ENCODE measurements around the gene DNAJB5.
"Not testable (repeated sequence)": the region's sequence is repeated elsewhere in the genome, so short reads cannot be mapped to it uniquely, and the experiment has no call there.

The DNAJB5 gene

DNA sequence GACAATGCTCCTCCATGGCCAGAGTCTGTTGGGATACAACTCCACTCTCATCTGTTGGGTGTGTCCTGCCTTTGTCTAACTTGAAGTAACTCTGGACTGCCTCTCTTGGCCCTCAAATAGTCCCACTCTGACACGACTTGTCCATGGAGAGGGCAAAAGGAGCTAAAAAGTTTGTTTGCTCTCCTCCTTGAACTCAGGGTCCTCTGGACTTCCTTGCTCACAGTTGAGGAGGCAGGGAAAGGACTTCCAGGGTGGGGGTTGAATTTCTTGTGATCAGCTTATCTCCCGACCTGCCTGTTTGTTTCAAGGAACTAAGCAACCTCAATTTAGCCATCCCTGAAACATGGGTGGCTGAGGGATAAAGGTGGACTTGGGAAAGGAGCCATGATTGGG lies 11.7 kb downstream of the DNAJB5 start:
- no peak for DNase-seq

DNA sequence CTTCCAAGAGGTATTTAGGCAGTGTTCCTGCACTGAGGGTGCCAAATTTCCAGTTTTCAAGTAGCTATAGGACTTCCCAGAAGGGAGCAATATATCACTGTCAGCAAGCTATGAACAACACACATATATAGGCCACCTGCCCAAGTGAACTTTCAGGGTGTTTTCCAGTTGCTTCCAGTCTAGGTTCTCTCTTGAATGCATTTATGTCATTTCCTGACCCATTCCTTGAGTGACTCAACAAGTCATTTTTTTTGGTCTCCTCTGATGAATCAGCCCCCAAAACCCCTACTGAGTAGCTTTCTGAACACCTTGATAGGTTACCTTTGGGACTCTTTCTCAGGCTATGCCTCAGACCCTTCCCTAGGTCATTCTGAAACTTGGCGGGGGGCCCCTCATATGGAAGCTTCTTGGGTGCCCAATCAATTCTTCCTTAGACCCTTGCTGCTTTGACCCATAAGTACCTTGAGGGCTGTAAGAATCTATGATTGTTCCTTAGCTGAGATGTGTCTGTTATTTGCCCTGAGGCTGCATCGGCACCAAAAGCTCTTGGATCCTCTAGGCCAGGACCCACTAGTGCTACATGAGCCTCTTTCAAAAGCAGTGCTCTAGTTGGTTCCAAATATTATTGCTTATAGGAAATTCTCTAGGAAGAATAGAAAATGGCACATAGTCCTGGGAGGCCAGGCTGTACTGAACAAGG lies 12.4 kb downstream of the DNAJB5 start:
- no peak for DNase-seq

DNA sequence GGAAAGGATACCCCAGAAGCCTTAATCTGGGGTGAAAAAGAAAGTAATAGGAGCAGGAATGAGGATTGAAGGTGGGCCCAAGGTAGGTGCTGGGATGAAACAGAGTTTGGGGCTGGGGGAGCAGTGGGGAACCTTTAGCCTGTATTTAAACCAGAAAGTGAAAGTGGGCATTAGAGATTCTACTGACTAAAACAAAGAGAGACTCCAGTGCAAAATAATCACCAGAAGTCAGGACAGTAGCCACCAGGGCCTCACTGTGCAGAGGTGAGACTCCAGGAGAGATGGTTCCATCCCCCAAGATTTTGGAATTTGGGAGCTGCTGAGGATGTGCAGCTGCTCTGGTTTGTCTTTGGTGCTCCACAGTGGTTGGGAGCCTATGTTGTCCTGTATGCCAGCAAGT lies 13.1 kb downstream of the DNAJB5 start:
- no peak for DNase-seq

DNA sequence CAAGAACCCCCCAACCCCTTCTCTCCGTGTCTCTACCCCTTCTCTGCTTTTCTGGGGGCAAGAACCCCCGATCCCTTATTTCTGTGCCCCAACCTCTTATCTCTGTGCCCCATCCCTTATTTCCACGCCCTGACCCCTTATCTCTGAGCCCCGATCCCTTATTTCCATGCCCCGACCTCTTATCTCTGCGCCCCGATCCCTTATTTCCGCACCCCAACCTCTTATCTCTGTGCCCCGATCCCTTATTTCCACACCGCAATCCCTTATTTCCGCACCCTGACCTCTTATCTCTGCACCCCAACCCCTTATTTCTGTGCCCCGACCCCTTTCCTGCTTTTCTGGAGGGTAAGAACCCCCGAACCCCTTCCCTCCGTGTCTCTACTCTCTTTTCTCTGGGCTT lies 14.8 kb downstream of the DNAJB5 start:
- DNase-seq: not testable (repeated sequence)

DNA sequence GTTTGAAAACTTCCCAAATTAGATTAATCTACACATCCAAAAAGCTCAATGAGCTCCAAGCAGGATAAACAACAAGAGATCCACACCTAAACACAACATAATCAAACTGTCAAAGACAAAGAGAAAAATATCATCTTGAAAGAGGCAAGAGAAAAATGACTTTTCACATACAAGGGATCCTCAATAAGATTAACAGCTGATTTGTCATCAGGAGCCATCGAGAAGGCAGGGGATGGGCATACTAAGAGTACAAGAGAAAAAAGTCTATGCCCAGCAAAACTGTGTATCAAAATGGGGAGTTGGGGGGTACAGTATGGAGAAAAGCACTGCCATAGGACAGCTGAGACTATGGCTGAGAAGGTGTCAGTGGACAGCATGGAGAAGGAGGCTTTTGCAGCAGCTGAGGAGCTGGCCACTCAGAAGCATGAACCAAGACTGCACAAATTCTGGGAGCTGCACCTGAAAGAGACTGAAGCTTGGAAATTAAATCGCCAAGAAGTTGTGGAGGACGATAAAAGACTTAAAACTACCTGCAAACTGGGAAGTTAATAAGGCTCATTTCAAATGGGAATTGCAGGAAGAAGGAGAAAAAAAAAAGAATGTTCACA lies 20.9 kb downstream of the DNAJB5 start:
- DNase-seq: no peak

DNA sequence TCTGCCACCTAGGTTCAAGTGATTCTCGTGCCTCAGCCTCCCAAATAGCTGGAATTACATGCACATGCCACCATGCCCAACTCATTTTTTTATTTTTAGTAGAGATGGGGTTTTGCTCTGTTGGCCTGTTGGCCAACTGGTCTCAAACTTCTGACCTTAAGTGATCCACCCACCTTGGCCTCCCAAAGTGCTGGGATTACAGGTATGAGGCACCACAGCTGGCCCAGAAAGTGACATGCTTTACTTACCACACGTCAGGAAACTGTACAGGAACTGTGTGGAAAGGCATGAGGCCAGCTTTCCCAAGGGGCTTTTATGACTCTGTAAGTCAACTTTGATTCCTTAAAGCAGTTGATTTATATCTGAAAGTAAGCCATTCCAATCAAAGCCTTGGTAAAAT lies 25.0 kb downstream of the DNAJB5 start:
- no peak for DNase-seq

DNA sequence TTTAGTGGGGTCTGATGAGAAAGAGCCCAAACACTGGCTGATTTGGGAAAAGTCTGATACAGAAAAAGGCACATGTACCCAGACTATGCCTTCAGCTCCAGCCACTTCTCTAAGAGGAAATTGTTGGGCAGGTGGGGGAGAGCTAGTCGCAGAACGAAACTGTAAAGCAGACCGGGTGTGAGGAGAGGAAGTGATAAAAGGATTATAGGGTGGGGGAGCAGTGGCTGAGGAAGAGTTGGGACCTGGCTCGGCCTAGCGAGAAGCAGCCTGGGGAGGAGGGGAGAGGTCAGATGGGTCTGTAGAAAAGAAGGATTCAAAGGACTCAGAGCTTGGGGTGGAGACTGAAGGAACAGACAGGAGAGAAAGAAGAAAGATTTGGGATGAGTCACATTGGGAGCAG lies 33.9 kb downstream of the DNAJB5 start:
- DNase-seq: not testable (repeated sequence)

DNA sequence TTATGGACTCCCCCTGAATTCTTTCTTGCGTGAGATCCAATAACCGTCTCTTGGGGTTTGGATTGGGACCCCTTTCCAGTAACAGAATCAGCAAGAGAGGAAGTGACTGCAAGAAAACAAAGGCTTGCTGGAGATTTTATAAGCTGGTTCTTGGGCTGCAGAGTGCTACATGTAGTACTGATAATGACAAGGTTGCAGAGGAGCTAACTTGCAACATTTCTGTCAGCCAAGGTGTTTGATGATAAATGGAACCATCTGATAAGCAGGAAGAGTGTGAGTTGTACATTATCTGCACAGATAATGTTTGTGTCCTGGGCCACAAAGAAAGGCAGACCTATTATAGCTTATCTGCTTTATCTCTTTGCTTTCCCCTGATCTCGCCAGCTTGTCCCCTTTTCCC lies 37.1 kb downstream of the DNAJB5 start:
- no peak for DNase-seq

DNA sequence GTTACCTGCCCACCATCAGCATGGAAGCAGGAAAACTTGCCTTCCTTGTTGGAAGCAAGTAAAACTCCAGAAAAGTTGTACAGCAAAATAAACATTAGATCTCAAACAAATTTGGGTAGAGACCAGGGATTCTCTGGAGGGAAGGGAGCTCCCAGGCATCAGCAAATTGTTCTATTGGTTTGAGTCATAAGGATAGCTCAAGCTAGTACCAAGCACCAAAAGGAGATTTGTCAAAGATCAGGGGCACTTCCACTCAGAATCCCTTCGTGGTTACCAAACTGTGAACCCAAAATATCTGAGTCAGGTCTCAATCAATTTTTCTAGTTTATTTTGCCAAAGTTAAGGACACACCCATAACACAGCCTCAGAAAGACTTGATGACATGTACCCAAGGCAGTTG lies 37.8 kb downstream of the DNAJB5 start:
- no peak for DNase-seq

DNA sequence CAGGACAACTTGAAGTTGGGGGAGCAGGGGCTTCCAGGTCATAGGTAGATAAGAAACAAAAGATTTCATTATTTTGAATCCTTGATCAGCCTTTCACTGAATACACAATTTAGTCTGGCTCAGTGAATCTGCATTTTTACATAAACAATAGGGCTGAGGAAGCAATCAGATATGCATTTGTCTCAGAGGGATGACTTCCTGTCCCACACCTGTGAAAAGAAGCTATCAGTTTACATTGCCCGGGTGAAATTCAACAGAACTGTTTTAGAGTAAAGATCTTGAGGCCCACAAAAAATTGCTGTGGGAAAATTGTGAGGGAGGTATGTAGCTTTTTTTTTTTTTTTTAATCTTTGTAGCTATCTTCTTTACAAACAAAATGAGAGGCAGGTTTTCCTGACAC lies 38.3 kb downstream of the DNAJB5 start:
- peak; percentile 7 for DNase-seq

DNA sequence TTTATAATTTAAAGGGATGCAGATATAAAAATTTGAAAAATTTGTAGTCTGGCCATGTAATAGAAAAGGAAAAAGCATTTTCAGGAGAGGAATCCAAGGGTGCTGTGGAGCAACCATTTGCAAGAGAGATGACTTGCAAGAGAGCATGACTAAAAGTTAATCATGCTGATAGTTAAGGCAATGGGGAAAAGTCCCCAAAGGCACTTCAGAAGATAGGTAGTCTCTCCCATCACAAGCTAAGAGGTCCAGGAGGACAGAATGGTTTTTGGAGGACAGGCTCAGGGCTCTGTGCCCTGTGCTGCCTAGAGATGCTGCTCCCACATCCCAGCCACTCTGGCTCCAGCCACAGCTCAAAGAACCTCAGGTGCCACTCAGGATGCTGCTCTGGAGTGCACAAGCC lies 38.8 kb downstream of the DNAJB5 start:
- no peak for DNase-seq

DNA sequence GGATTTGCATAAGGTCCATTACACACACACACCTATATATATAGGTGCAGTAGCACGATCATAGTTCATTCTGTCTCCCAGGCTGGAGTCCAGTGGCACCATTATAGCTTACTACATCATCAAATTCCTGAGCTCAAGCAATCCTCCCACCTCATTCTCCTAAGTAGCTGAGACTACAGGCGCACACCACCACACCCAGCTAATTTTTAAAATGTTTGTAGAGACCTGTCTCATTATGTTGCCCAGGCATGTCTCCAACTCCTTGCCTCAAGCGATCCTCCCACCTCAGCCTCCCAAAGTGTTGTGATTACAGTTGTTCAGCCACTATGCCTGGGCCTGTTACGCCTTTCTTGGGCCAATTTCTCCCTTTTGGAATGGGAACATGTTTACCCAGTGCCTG lies 39.7 kb downstream of the DNAJB5 start:
- no peak for DNase-seq

DNA sequence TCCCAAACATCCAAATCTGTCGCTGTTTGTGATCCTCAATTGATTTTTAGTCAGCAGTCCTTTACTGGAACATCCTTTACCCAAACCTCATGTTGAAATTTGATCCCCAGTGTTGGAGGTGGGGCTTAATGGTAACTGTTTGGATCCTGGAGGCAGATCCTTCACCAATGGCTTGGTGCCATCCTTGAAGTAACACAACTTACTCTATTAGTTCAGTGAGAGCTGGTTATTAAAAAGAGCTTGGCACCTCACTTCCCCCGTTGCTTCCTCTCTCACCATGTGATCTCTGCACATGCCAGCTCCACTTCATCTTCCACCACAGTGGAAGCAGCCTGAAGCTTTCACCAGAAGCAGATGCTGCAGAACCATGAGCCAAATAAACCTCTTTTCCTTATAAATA lies 40.3 kb downstream of the DNAJB5 start:
- DNase-seq: no peak

DNA sequence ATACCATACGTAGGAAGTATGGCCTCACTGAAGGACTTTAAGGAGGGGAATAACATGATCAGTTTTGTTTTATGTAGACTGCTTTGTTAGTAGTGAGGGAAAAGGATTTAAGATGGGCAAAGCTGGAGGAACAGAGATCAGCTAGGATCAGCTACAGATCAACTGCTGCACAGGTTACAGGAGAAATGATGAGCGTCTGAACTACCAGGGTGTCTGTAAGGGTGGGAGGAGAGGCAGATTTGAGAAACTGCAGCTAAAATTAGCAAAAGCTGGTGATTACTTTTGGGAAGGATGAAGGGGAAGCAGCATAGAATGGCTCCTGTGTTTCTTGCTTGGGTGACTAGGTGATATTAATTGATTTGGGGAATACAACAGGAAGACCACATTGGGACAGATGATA lies 43.6 kb downstream of the DNAJB5 start:
- DNase-seq: no peak

DNA sequence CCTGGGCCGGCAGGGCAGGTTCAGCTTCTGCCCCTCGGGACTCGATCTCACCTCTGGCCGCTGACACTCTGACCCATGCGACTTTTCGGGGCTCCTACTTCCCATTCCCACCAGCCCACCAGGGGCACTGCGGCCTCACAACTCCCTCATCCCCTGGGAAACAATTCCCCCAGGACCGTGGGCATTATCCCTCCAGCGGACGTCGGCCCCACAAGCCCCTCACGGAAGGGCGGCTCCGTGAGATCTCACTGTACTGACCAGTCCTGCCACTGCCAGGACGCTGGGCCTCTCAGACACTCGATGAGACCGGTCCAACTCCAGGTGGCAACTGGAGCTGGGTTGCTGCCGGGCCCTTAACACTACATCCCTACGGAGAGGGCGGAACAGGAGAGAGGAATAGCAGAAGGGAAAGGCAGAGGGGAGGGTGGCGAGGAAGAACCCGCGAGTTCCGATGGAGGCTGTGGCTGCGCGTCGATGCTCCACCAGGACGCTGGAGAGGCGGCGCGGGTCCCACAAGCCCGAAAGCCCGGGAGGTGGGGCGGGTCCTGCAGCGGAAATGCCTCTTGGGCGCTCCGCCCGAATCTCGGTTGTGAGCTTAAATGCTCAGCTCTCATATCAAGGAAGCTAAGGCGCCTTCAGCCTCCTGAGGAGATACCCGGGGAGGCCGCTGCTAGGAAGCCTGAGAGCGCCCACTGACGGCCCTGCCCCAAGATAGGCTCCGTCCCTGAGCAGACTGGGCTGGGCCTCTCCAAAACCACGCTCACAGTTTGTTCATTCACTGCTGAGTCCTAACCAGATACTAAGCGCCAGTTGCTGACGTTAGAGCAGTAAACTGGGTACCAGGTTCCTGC lies 46.5 kb downstream of the DNAJB5 start:
- no peak for DNase-seq

DNA sequence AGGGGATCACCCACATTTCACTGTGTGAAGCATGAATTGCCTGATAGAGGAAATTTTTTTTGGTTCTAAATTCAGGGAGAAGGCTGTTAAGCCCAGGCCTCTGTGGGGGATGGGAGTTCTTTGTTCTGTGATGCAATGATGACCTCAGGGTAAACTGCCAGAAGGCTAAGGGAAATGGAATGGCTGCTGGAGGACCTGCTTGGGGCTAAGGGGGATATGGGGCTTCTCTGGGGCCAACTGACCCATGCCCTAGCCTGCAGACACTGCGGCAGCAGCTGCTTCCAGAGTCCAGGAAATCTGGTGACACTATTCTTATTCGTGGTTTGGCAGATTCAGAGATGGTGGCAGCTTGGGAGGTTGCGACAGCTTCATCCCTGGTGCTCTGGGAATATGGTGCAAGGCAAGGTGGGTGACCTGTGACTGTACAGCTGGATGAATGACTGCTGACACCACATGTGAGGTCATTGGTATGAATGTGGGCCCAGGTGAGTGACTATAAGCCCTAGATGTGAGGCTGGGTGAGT lies 52.6 kb downstream of the DNAJB5 start:
- no peak for DNase-seq

DNA sequence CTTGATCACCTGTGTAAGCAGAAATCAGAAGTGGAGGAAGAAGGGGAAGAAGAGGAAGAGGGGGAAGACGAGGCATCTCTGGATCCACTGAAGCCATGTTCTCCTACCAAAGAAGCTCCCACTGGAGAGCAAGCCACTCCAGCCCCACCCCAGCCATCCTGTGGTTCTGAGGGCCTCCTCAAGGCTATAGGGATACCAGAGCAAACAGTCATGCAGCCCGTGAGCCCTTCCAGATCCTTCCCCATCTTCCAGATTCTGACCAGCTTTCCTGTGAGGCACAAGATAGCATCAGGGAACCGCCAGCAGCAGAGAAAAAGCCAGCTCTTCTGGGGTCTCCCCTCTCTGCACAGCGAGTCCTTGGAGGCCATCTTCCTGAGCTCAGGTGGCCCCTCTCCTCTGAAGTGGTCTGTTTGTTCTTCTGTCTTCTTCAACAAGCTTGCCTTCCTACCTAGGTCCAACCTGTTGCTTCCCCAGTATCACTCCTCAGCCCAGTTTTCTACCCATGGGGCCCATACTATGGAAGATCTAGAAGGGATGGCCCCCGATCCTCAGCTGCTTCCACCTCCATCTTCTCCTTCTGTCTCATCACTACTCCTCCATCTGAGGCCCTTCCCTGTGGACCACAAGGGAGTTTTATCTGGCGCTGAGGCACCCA lies 53.5 kb downstream of the DNAJB5 start:
- no peak for DNase-seq

DNA sequence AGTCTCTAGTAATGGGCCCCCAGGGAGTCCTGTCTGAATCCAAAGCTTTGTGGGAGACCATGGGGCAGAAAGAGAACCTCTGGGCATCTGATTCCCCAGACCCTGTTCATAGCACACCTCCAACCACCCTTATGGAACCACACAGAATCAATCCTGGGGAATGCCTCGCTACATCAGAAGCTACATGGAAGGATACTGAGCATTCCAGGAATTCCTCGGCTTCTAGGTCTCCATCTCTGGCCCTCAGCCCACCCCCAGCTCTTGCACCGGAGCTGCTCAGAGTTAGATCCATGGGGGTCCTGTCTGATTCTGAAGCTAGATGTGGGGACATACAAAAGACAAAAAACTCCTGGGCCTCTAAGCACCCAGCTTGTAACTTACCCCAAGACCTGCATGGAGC lies 54.5 kb downstream of the DNAJB5 start:
- DNase-seq: no peak

Measured in NCI-H69 (cell line).